ENCODE results near the gene TTLL11. TPM values are rescaled to one million over a fixed set of nuclear protein-coding genes. Genes with fewer than 3 reads are reported as not detected.

The TTLL11 gene
- total RNA-seq, 4 donors from 2014 or later, result 3.0 to 9.9 (median 7.4) TPM

DNA sequence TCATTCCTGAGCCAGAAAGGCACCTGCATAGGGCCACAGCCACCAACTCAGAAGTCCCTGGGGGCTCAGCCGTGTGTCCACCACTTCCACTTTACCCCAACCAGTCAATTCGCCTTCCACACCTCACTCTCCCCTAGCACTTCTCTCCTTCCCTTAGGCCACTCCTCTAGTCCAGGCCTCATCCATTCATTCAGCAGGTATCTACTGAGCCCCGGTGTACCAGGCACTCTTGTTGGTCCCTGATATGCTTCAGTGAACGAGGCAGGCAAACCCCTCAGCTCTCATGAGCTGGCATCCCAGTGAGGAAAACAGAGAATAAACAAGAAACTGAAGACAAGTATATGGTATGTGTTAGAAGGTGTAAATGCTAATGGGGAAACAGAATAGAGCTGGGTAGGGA is 37.7 kb upstream of the TTLL11 start:
- Histone ChIP-seq H3K27me3 (peaks cover 0 to 7% of the 10 kb centered on the region in 2 donors), H3K36me3 (no peaks in the 10 kb centered on the region), H3K4me3 (no peak overlapping the region)

DNA sequence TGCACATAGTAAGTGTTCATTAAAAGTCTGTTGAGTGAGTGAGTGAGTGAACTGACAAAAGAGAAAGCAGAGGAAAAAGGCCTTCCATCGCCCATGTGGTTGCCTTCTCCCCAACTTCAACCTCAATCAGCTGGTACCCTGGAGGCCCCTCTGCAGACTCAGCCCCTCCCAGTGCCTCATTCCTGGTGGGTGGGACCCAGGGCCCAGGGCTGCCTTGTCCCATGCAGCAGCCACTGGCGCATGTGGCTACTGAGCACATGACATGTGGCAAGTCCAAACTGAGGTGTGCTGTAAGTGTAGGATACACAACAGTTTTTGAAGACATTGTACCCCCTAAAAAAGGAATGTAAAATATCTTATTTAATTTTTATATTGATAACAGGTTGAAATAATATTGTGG is 36.9 kb upstream of the TTLL11 start:
- H3K27me3 ChIP-seq, result peaks cover 0 to 7% of the 10 kb centered on the region in 2 donors
- H3K4me1 ChIP-seq, result peaks cover 0 to 13% (median 4%) of the 10 kb centered on the region in 4 donors
- no peak overlapping the region for H3K4me3 ChIP-seq
- no peak overlapping the region for H3K27ac ChIP-seq
- H3K36me3 ChIP-seq, result no peaks in the 10 kb centered on the region
- no peaks in the 10 kb centered on the region for H3K9me3 ChIP-seq
- peak in 1 of 3 donors; percentile 28 for DNase-seq
- TF ChIP-seq, protein P1, sequence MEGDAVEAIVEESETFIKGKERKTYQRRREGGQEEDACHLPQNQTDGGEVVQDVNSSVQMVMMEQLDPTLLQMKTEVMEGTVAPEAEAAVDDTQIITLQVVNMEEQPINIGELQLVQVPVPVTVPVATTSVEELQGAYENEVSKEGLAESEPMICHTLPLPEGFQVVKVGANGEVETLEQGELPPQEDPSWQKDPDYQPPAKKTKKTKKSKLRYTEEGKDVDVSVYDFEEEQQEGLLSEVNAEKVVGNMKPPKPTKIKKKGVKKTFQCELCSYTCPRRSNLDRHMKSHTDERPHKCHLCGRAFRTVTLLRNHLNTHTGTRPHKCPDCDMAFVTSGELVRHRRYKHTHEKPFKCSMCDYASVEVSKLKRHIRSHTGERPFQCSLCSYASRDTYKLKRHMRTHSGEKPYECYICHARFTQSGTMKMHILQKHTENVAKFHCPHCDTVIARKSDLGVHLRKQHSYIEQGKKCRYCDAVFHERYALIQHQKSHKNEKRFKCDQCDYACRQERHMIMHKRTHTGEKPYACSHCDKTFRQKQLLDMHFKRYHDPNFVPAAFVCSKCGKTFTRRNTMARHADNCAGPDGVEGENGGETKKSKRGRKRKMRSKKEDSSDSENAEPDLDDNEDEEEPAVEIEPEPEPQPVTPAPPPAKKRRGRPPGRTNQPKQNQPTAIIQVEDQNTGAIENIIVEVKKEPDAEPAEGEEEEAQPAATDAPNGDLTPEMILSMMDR (IDR thresholded peaks at IDR 0.05), result no peak
- no peak for TF ChIP-seq POLR2A (IDR thresholded peaks at IDR 0.05)

More for the DNA sequence above, 37.7 kb upstream of the TTLL11 start:
- TF ChIP-seq, protein P1 (IDR thresholded peaks at IDR 0.05), result no peak
- TF ChIP-seq POLR2A (IDR thresholded peaks at IDR 0.05), result no peak
- no peak overlapping the region for H3K27ac ChIP-seq
- peaks cover 0 to 13% (median 4%) of the 10 kb centered on the region in 4 donors for H3K4me1 ChIP-seq
- H3K9me3 ChIP-seq, result no peaks in the 10 kb centered on the region
- DNase-seq, result peak in 1 of 3 donors; percentile 22

DNA sequence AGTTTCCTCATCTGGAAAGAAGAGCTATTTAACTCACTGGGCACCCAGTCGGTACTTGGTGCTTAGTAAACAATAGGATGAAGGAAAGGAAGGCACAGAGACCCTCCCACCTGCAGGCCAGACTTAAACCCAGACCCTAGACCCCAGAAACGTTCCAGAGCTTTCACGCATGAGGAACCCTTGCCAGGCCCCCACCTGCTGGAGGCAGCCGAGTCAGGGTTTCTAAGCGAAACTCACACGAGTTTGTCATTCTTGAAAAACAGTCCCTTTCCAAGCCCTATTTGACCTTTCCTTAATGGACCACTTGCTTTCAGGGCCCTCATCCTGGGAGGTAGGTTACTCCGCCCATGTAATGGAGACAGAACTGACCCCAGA is 35.8 kb upstream of the TTLL11 start:
- Histone ChIP-seq H3K27me3 (peaks cover 0 to 7% of the 10 kb centered on the region in 2 donors), H3K4me3 (no peak overlapping the region), H3K27ac (no peak overlapping the region), H3K36me3 (no peaks in the 10 kb centered on the region), H3K9me3 (no peaks in the 10 kb centered on the region), H3K4me1 (peaks cover 0 to 13% (median 4%) of the 10 kb centered on the region in 4 donors)
- DNase-seq, result no peak
- TF ChIP-seq, protein P1 (IDR thresholded peaks at IDR 0.05), result no peak
- no peak for TF ChIP-seq POLR2A (IDR thresholded peaks at IDR 0.05)

DNA sequence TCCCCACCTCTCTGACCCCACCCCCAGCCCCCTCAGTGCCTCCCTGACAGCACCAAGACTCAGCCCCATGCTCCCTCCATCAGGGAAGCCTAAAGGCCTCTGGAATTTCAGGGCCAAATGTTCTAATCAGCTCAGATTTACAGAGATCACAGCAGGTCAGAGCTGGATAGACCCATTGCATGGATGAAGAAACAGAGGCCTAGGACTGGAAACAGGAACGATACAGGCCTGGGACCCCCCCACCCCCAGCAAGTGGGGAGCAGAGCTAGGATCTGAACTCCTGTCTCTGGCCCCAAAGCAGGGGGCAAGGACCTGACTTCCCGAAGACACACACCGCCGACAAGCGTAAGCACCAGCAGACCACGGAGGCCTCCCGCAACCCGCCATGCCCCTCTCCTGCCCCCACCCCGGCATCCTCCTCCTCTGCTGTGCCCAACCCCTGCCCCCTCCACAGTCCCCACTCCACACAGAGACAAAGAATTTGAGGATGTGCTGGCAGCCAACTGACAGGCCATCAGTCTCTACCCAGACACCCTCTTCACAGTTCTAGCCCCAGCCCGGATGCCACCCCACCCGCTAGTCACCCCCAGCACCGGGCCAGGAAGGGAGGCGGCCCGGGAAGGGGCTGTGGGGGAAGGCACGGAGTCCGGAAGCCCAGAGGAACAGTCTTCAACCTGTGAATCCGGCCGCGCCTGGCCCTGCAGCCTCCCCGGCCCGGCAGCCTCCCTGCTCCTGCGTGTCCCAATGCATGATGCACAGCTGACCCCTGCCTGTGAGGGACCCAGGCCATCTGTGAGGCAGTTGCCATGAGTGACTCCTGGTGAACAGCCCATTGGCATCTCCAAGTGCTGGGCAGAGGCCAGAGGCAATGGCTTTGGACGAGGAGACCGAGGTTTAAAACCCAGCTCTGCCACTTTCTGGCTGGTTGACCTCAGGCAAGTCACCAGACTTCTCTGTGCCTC is 35.2 kb upstream of the TTLL11 start:
- Histone ChIP-seq H3K27ac (no peak overlapping the region), H3K4me3 (no peak overlapping the region)
- TF ChIP-seq, protein P1 (IDR thresholded peaks at IDR 0.05), result no peak
- no peak for TF ChIP-seq POLR2A (IDR thresholded peaks at IDR 0.05)

DNA sequence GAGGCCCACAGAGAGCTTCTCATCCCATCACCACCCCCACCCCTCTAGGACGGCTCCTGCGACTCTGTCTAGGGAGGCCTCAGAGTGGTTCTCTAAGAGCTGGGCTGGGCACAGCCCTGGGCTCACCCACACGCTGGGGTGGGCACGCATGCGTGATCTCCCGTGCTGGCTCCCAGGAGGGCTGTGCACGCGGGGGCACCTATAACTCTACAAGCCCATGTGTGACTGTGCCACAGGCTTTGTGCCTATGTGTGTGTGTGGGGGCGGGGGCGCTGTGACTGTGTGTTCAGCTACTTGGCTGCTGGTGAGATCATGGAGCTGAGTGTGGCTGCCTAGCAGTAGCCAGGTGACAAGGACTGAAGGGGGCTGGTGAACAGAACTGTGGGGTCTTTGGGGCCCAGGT is 34.3 kb upstream of the TTLL11 start:
- Histone ChIP-seq H3K4me3 (no peak overlapping the region), H3K36me3 (no peaks in the 10 kb centered on the region), H3K9me3 (no peaks in the 10 kb centered on the region), H3K27me3 (peaks cover 0 to 7% of the 10 kb centered on the region in 2 donors), H3K4me1 (peaks cover 0 to 13% (median 4%) of the 10 kb centered on the region in 4 donors), H3K27ac (no peak overlapping the region)
- TF ChIP-seq, protein P1 (IDR thresholded peaks at IDR 0.05), result no peak
- TF ChIP-seq POLR2A (IDR thresholded peaks at IDR 0.05), result no peak
- DNase-seq, result no peak

More for the DNA sequence above, 35.2 kb upstream of the TTLL11 start:
- peak in 1 of 3 donors; percentile 45 for DNase-seq
- Histone ChIP-seq H3K27me3 (peaks cover 0 to 7% of the 10 kb centered on the region in 2 donors), H3K9me3 (no peaks in the 10 kb centered on the region), H3K36me3 (no peaks in the 10 kb centered on the region), H3K4me1 (peaks cover 0 to 13% (median 4%) of the 10 kb centered on the region in 4 donors)

All from Peyer's patch (tissue), 4 donors.